ENCODE measurements around the gene COG5.

DNA sequence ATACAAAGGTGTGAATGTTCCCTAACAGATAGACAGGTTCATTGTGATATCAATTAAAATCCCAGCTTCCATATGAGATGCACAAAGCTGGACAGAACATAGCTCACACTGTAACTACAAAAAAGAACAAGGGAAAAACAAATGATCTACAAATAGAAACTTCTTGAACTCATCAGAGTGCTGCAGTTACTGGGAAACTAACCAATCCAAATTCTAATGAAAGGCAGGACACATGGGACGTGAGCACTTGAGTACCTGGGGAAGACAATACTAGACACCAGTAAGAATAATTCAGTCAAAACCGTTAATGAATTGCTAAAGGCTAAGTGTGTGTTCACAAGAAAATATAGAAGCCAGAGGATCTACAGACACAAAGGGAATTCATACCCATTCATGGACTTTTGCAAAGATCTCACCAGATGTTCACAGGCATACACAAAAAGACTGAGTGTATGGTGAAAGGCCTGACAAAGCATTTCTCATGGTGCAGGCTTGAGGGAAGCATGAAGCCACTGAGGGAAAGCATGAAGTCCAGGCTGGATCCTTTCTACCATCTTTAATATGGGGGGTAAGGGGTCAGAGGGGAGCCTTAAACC lies 101.7 kb downstream of the COG5 start:
- no peak for TF ChIP-seq IKZF1 (conservative IDR thresholded peaks at IDR 0.05)
- TF ChIP-seq EZH2 (IDR thresholded peaks at IDR 0.05; ENCODE audit: borderline replicate concordance, control insufficient read depth, low read depth, low read length) = no peak
- no peak for TF ChIP-seq PBX3 (IDR thresholded peaks at IDR 0.05; ENCODE audit: insufficient replicate concordance, low read depth, low read length)
- TF ChIP-seq MXI1 (IDR thresholded peaks at IDR 0.05; ENCODE audit: low read depth, low read length) = no peak
- no peak for TF ChIP-seq RAD21 (IDR thresholded peaks at IDR 0.05; ENCODE audit: insufficient read depth, low read depth, low read length)
- no peak for TF ChIP-seq CHD2 (IDR thresholded peaks at IDR 0.05; ENCODE audit: borderline replicate concordance, low read depth, low read length)
- TF ChIP-seq, protein P1, sequence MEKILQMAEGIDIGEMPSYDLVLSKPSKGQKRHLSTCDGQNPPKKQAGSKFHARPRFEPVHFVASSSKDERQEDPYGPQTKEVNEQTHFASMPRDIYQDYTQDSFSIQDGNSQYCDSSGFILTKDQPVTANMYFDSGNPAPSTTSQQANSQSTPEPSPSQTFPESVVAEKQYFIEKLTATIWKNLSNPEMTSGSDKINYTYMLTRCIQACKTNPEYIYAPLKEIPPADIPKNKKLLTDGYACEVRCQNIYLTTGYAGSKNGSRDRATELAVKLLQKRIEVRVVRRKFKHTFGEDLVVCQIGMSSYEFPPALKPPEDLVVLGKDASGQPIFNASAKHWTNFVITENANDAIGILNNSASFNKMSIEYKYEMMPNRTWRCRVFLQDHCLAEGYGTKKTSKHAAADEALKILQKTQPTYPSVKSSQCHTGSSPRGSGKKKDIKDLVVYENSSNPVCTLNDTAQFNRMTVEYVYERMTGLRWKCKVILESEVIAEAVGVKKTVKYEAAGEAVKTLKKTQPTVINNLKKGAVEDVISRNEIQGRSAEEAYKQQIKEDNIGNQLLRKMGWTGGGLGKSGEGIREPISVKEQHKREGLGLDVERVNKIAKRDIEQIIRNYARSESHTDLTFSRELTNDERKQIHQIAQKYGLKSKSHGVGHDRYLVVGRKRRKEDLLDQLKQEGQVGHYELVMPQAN (conservative IDR thresholded peaks at IDR 0.05) = no peak
- no peak for TF ChIP-seq BRCA1 (IDR thresholded peaks at IDR 0.05; ENCODE audit: low read depth, low read length)
